Activated naive CD4-positive, alpha-beta T cell treated with anti-CD3 and anti-CD28 coated beads for 36 hours (primary cell): ENCODE data around the gene TMOD4. TPM values are rescaled to one million over a fixed set of nuclear protein-coding genes. Genes with fewer than 3 reads are reported as not detected.

Experiments
- CTCF ChIA-PET: fragments of 350-600 bp; sonication (Branson Sonifier 250); formaldehyde crosslinking; loops from one replicate; lab custom pipeline; 2021; ENCODE audit warnings: antibody characterized with exemption; lab: Charles Lee
- DNase-seq: peaks from one replicate; pipeline ENCODE4 v3.0.0-alpha.2; 2020
- H3K27ac Mint-ChIP-seq: one replicate; pipeline ENCODE4 v1.8.0; 2021; ENCODE audit warnings: mild to moderate bottlenecking, mixed read lengths
- H3K27me3 Mint-ChIP-seq: one replicate; pipeline ENCODE4 v1.8.0; 2021; ENCODE audit warnings: low read depth, mixed read lengths
- H3K36me3 Mint-ChIP-seq: one replicate; pipeline ENCODE4 v1.8.0; 2021; ENCODE audit warnings: low read depth, mixed read lengths
- H3K4me1 Mint-ChIP-seq: one replicate; pipeline ENCODE4 v1.8.0; 2021; ENCODE audit warnings: low read depth, mixed read lengths
- H3K4me3 Mint-ChIP-seq: one replicate; pipeline ENCODE4 v1.8.0; 2021; ENCODE audit warnings: mild to moderate bottlenecking, moderate library complexity, mixed read lengths
- H3K9me3 Mint-ChIP-seq: one replicate; pipeline ENCODE4 v1.8.0; 2021; ENCODE audit warnings: mixed read lengths
- intact Hi-C: fragments of 100-400 bp; cut with micrococcal nuclease; formaldehyde crosslinking; loops from one replicate; pipeline ENCODE4 v1.15.1; 2023
- total RNA-seq, 2 experiments: library from RNA; stranded (reverse); gene quantifications; one replicate each; pipeline ENCODE4 v1.2.3, GENCODE V29; 2021

Gene TMOD4
- total RNA-seq, 2 experiments from 2014 or later, result 0.98 to 1.1 TPM

DNA sequence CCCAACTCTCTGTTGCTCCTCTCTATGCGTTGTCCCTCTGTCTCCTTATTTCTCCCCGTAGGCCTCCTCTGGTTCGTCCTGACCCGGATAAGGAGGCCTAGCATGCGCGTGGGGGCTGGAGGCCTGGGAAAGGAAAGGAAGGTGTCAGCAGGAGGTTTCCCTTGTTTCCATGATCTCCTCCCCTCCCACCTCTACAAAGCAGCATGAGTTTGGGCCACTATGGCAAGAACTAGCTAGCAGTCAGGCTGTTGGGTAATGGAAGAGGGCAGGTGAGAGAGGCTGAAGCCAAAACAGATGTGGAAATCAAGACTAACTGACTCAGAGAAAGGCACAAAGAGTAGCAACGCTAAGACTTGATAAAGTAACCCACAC, 28.7 kb downstream of the TMOD4 start:
- no peaks in the 10 kb centered on the region for H3K36me3 Mint-ChIP-seq
- intact Hi-C loops, result no loop called here
- H3K4me3 Mint-ChIP-seq, result peak overlapping the region; percentile 88
- H3K27me3 Mint-ChIP-seq, result no peaks in the 10 kb centered on the region
- no peak for DNase-seq
- H3K4me1 Mint-ChIP-seq, result peaks cover 6% of the 10 kb centered on the region
- CTCF ChIA-PET, result interaction anchor here (1.4 kb wide), 1 partner anchor 8 kb away, joined by 6 read pairs; no protein-coding TSS in a partner anchor
- no peak overlapping the region for H3K27ac Mint-ChIP-seq
- H3K9me3 Mint-ChIP-seq, result no peaks in the 10 kb centered on the region

DNA sequence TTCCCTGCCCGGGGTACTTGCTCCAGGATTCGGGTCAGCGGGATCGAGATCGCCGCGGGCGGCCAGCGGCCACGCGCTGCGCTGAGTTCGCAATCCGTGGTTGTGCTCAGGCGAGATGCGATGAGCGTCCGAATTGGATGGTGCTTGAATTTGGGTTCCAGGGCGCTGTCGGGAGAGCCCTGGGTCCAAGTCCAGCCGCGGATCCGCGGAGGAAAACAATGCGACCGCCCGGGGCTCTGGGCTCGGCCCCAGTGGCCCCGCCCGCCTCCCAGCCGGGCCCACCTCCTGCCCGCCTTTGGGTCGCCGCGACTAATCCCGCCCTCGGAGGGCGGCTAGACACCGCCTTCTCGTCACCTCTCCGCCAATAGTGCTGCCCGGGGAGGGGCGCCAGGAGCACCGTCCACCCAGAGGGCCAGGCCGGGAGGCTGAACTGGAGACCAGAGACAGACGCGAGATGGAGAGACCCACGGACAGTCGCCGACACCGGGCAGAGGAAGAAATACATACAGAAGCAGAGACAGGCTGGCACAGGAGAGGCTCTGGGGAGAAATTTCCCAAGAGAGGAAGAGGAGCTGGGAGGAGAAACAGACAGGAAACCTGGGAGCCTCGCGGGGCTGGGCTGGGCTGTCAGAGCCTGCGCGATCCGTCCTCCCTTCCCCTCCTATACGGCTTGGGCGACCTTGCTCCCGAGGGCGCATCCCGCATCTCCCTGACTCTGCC, 29.2 kb downstream of the TMOD4 start, which contains the start of gene SEMA6C:
Gene SEMA6C, minus strand, starts transcription at position 220 of the 720 bp plus-strand sequence. CDS start 4,010 bp downstream, outside the sequence.
- intact Hi-C loops, result loop anchor here (1.0 kb wide), 1 partner anchor 10 kb away; the partner anchor contains the start of gene TNFAIP8L2
- peak; percentile 89 for DNase-seq

DNA sequence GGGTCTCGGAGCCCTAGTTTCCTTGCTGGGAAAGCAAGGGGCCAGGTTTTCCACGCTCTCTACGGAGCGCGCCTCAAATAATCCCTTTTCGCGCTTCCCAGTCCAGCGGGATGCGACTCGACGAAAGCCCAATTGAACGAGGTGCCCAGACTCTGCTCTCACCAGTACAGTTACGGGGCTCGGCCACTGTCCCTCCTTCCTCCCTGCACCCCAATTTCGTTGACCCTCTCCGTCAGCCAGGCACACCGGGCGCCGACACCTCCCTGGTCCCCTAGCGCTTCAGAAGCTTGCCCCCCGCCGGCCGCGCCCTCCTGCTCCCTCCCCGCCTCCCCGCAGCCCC, 29.7 kb downstream of the TMOD4 start:
- Mint-ChIP-seq H3K4me1 (peaks cover 6% of the 10 kb centered on the region), H3K36me3 (no peaks in the 10 kb centered on the region), H3K27ac (no peak overlapping the region), H3K9me3 (no peaks in the 10 kb centered on the region), H3K27me3 (no peaks in the 10 kb centered on the region), H3K4me3 (peak overlapping the region; percentile 88)
- DNase-seq, result no peak
- CTCF ChIA-PET, result no interaction called here
- intact Hi-C loops, result loop anchor here (1.0 kb wide), 1 partner anchor 10 kb away; the partner anchor contains the start of gene TNFAIP8L2

More for the DNA sequence above, 29.2 kb downstream of the TMOD4 start, which contains the start of gene SEMA6C:
- no peaks in the 10 kb centered on the region for H3K27me3 Mint-ChIP-seq
- H3K9me3 Mint-ChIP-seq, result no peaks in the 10 kb centered on the region
- H3K27ac Mint-ChIP-seq, result peak within 1 kb of the TSS; percentile 51
- CTCF ChIA-PET, result interaction anchor here (1.4 kb wide), 1 partner anchor 9 kb away, joined by 6 read pairs; no protein-coding TSS in a partner anchor
- peaks cover 6% of the 10 kb centered on the region for H3K4me1 Mint-ChIP-seq
- H3K36me3 Mint-ChIP-seq, result no peaks in the 10 kb centered on the region
- H3K4me3 Mint-ChIP-seq, result peak within 1 kb of the TSS; percentile 88

DNA sequence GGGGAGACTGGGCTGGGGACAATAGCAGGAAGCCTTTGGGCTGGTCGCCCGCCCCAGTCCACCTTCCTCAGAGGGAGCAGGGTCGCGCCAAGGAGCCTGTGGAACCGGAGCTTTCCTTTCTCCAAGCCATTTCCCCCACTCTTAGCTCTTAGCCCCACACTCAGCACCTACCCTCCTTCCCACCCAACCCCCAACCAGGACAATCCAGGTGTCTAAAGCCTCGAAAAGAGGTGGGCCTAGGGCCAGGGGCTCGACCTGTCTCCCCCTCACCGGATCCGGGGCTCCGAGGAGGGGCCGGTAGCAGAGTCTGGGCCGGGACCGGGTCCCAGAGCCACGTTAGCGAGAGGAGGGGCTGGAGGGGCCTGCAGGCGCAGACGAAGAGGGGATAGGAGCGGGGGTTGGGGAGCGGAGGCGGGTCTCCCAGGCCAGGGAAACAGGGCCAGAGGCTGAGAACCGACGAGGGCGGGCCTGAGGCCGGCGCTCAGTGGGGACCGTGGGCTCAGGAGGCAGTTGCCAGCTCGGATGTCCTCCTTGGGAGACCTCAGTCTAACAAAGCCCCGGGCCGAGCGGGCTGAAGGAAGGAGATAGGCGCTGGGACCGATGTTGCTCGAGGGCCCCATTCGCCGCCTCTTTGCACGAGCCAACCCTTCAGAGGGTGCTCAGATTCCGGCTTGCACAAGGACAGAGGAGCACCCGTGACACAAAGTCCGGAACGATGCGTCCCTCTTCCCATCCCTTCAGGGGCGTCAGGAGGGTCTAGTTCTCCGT, 30.3 kb downstream of the TMOD4 start:
- Mint-ChIP-seq H3K9me3 (no peaks in the 10 kb centered on the region), H3K36me3 (no peaks in the 10 kb centered on the region), H3K4me3 (peak overlapping the region; percentile 88), H3K27me3 (no peaks in the 10 kb centered on the region), H3K4me1 (peaks cover 6% of the 10 kb centered on the region), H3K27ac (no peak overlapping the region)
- intact Hi-C loops, result loop anchor here (1.0 kb wide), 1 partner anchor 11 kb away; the partner anchor contains the start of gene TNFAIP8L2
- CTCF ChIA-PET, result interaction anchor here (1.3 kb wide), 2 partner anchors 9 to 46 kb away, joined by 4 to 5 read pairs; no protein-coding TSS in a partner anchor
- DNase-seq, result peak; percentile 38

DNA sequence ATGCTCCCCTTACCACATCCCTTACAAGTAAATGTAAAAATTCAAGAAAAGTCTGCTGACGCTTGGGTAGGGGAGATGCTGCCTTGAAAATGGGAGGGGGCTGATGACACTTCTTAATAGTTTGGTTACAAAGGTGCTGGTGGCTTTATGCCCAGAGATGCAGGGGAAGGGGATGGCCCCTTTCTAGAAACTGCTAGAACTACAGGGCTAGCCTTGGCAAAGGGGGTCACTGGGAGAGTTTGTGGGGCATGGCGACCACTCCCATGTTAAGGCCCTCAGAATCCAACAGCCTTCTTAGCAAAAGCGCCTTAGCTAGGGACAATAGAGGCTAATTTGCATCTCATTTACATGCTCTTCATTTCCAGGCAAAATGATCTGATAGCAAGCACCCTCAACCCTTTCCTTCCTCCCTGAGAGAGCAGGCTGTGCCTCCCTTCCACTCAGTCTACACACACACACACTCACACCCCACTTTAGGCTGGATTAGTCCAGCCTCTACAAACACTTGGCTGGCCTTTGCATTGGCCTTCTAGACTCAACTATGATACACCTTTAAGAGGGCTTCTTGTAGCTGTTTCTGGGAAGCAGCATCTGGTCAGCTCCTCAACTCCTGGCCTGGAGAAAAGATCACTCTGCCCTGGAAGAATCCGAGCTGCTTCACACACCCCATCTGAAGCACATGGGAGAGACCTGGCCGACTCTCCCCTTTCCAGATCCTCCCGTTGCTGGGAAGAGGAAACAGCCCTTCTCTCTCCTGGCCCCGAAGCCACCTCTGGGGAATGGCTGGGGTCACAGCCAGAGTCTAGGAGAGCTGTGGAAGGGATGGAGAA, 31.1 kb downstream of the TMOD4 start:
- Mint-ChIP-seq H3K9me3 (no peaks in the 10 kb centered on the region), H3K4me3 (no peak overlapping the region), H3K27me3 (no peaks in the 10 kb centered on the region), H3K36me3 (no peaks in the 10 kb centered on the region), H3K27ac (no peak overlapping the region), H3K4me1 (peaks cover 6% of the 10 kb centered on the region)
- DNase-seq, result no peak
- intact Hi-C loops, result no loop called here
- CTCF ChIA-PET, result interaction anchor here (1.3 kb wide), 2 partner anchors 10 to 45 kb away, joined by 4 to 5 read pairs; no protein-coding TSS in a partner anchor

DNA sequence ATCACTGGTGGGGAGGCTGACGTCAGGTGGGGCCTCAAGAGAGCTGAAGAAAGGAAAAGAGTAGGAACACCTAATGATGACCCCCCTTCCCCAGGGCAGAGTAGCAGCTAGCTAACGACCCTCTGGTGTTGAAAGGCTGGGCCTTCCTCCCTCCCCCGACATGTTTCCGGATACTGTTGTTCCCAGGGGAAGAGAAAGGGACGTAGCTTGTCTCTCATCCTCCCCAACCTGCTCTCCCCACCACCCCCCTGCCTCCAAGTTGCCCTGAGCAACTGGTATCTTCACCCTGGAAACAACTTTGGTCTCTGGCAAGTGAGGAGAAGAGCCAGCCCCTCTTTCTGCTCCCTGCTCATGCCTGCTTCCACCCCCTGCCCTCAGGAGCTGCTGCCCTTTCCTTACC, 31.8 kb downstream of the TMOD4 start:
- Mint-ChIP-seq H3K4me3 (no peak overlapping the region), H3K27me3 (no peaks in the 10 kb centered on the region), H3K4me1 (peaks cover 6% of the 10 kb centered on the region), H3K9me3 (no peaks in the 10 kb centered on the region), H3K36me3 (no peaks in the 10 kb centered on the region), H3K27ac (no peak overlapping the region)
- intact Hi-C loops, result no loop called here
- CTCF ChIA-PET, result interaction anchor here (1.3 kb wide), 1 partner anchor 11 kb away, joined by 5 read pairs; no protein-coding TSS in a partner anchor
- no peak for DNase-seq

DNA sequence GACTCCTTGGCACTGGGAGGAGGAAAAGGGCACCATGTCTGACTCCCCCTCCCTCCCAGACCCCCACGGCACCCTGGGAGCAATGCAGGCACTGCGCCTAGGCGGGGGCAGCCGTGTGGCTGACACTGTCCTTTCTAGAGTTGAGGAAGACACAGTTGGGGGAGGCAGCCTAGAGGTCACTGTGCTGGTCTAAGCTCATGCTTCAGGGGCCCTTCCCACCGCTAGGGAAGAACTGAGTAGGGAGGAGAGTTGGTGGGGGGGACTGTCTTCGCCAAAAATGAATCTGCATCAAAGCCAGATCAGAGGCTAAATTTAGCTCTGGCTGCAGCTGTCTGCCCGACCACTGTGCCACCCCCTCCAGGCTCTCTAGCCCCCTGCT, 32.7 kb downstream of the TMOD4 start:
- Mint-ChIP-seq H3K27me3 (no peaks in the 10 kb centered on the region), H3K9me3 (no peaks in the 10 kb centered on the region), H3K27ac (no peak overlapping the region), H3K4me3 (no peak overlapping the region), H3K36me3 (no peaks in the 10 kb centered on the region), H3K4me1 (peaks cover 6% of the 10 kb centered on the region)
- intact Hi-C loops, result no loop called here
- CTCF ChIA-PET, result interaction anchor here (1.0 to 2.0 kb wide), 2 partner anchors 12 to 30 kb away, joined by 3 to 6 read pairs; no protein-coding TSS in a partner anchor
- DNase-seq, result no peak

DNA sequence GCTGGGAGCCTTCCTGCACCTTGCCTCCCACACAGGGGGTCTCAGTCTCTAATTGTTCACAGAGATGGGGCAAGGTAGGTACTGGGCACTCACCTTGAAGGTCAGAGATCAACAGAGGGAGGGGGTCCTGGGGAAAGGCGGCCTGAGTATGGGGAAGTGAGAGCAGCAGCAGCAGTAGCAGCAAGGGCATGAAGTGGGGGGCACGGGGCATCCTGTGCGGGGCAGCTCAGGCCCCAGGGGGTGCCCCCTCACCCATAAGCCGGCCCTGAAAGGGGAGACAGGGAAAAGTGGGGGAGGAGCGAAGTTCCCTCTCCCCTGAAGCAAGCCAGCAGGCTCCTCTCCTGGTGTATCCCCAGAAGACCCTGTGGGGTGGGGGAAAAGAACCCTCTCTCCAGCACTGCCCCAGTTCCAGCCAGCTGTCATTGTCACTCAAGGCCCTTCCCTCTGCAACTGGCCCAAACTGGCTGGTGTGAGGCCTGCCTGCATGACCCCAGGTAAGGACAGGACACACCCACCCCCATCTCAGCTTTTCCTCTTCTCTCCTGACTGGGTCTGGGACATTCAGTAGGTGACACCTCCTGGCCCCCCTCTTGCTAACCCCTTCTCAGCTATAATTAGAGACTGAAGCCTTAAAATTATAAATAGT, 33.2 kb downstream of the TMOD4 start:
- Mint-ChIP-seq H3K4me1 (peaks cover 6% of the 10 kb centered on the region), H3K36me3 (no peaks in the 10 kb centered on the region), H3K27me3 (no peaks in the 10 kb centered on the region), H3K9me3 (no peaks in the 10 kb centered on the region), H3K27ac (no peak overlapping the region), H3K4me3 (no peak overlapping the region)
- intact Hi-C loops, result no loop called here
- CTCF ChIA-PET, result interaction anchor here (1.0 to 2.0 kb wide), 3 partner anchors 13 to 41 kb away, joined by 3 to 14 read pairs (median 6); no protein-coding TSS in a partner anchor
- no peak for DNase-seq

DNA sequence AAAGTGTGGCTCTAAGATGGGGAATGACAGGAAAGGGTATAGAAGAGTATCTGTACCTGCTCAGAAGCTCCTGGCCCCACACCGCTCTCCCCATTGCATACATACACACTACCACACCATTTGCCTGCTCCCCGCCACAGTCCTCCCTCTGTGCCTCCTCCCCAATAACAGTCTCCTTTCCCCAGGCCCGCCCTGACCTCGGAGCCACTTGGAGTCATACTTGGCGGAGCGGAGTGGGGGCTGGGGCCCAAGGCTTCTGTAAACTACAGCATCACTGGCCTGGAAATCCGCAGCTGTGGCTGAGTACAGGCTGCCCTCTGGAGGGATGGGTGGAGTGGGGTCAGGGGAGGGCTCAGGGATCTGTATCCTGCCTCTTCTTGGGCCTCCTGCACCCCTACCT, 38.0 kb downstream of the TMOD4 start:
- Mint-ChIP-seq H3K27ac (no peak overlapping the region), H3K9me3 (no peaks in the 10 kb centered on the region), H3K4me1 (no peaks in the 10 kb centered on the region), H3K36me3 (no peaks in the 10 kb centered on the region), H3K27me3 (no peaks in the 10 kb centered on the region), H3K4me3 (no peak overlapping the region)
- DNase-seq, result no peak
- CTCF ChIA-PET, result interaction anchor here (0.6 kb wide), 1 partner anchor 248 kb away, joined by 4 read pairs; no protein-coding TSS in a partner anchor
- intact Hi-C loops, result no loop called here

DNA sequence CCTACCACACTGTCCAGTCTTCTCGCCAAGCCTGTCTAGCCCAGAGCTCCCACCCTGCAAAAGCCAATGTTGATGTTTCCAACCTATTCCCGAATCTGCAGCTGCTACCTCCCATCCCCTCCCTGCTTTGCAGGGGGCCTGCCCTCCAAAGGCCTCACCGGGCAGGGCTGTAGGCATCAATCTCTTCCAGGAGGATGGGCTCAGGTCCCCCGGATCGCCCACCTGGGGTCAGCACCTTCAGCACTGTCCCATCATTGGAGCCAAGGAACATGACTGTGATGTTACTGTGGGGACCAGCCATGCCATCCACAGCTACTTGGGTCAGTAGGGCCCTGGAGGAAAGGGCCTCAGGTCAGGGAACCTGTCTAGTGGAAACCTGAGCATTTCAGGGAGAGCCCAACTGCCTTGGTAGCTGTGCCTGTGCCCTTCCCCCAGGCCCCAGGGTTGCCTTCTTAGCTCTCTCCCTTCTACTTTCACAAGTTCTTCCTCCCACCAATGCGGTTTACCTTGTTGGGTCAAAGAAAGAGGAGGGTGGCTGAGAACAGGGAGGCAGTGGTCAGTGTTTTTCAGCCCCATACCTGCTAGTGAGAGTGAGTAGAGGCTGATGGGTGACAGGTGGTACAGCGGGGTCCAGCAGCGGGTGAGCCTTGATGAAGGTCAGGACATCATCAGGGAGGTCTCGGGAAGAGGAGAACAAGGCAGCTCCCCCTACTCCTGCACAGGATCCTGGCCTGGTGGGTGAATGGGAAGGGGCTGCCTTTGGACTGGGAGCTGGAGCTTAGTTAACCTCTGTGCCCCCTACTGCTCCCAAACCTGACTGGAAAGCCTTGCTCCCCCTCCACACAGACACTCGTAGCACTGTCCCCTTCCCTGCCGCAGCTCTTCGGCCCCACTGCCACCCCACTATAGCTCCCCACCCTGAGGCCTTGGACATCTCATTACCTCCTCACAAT, 40.1 kb downstream of the TMOD4 start:
- DNase-seq, result no peak
- H3K4me3 Mint-ChIP-seq, result no peak overlapping the region
- H3K4me1 Mint-ChIP-seq, result peaks cover 8% of the 10 kb centered on the region
- no peaks in the 10 kb centered on the region for H3K36me3 Mint-ChIP-seq
- no peak overlapping the region for H3K27ac Mint-ChIP-seq
- intact Hi-C loops, result no loop called here
- CTCF ChIA-PET, result interaction anchor here (1.1 to 1.3 kb wide), 2 partner anchors 18 to 22 kb away, joined by 3 read pairs; no protein-coding TSS in a partner anchor
- H3K27me3 Mint-ChIP-seq, result no peaks in the 10 kb centered on the region
- H3K9me3 Mint-ChIP-seq, result no peaks in the 10 kb centered on the region
